Neural cell (in vitro differentiated cells): ENCODE results near the gene CST11. TPM values are rescaled to one million over a fixed set of nuclear protein-coding genes. Genes with fewer than 3 reads are reported as not detected.

Source experiments
- H2AFZ ChIP-seq: fragments of 200-600, 300-800 bp; sonication (generic), shearing (Covaris generic); 2 replicates; pipeline ENCODE4 v1.6.0; 2014; ENCODE audit warnings: low read depth, mild to moderate bottlenecking, antibody characterized with exemption, low read length, moderate library complexity
- H3F3A ChIP-seq: fragments of 200-600 bp; shearing (Covaris generic); 2 replicates; pipeline ENCODE4 v1.6.1; 2016; ENCODE audit warnings: mild to moderate bottlenecking, moderate library complexity, mixed read lengths, antibody characterized with exemption, low read length; ENCODE audit not compliant: insufficient read depth, poor library complexity, severe bottlenecking
- H3K27ac ChIP-seq: fragments of 200-600, 300-800 bp; sonication (generic), shearing (Covaris generic); 2 replicates; pipeline ENCODE4 v1.5.1; 2014; ENCODE audit warnings: mild to moderate bottlenecking, low read length, moderate library complexity
- H3K27me3 ChIP-seq: fragments of 300-800, 200-600 bp; sonication (generic), shearing (Covaris generic); 2 replicates; pipeline ENCODE4 v1.6.0; 2014; ENCODE audit warnings: mild to moderate bottlenecking, low read depth, low read length, moderate library complexity; ENCODE audit not compliant: insufficient read depth
- H3K36me3 ChIP-seq: fragments of 300-800, 200-600 bp; sonication (generic), shearing (Covaris generic); 2 replicates; pipeline ENCODE4 v1.5.1; 2014; ENCODE audit warnings: mild to moderate bottlenecking, antibody characterized with exemption, low read length, moderate library complexity; ENCODE audit not compliant: insufficient read depth
- H3K4me2 ChIP-seq: fragments of 300-800, 200-600 bp; sonication (generic), shearing (Covaris generic); 2 replicates; pipeline ENCODE4 v1.6.0; 2014; ENCODE audit warnings: mild to moderate bottlenecking, low read length
- H3K4me3 ChIP-seq: fragments of 300-800, 200-600 bp; sonication (generic), shearing (Covaris generic); 2 replicates; pipeline ENCODE4 v1.5.1; 2014; ENCODE audit warnings: mild to moderate bottlenecking, low read length, moderate library complexity
- H3K79me2 ChIP-seq: fragments of 200-600 bp; shearing (Covaris generic); replicated peaks from 2 replicates; pipeline ENCODE4 v1.6.0; 2014; ENCODE audit warnings: mild to moderate bottlenecking, low read length, moderate library complexity; ENCODE audit not compliant: insufficient read depth
- H3K9ac ChIP-seq: fragments of 300-800, 200-600 bp; sonication (generic), shearing (Covaris generic); 2 replicates; pipeline ENCODE4 v1.6.1; 2016; ENCODE audit warnings: mild to moderate bottlenecking, low read length, mixed read lengths
- H3K9me2 ChIP-seq: fragments of 200-600 bp; shearing (Covaris generic); 2 replicates; pipeline ENCODE4 v1.6.1; 2016; ENCODE audit warnings: mild to moderate bottlenecking, low read length, mixed read lengths; ENCODE audit not compliant: insufficient read depth
- H3K9me3 ChIP-seq: fragments of 200-600, 300-800 bp; sonication (generic), shearing (Covaris generic); 2 replicates; pipeline ENCODE4 v1.6.1; 2016; ENCODE audit warnings: mild to moderate bottlenecking, mixed run types, low read length, moderate library complexity, mixed read lengths
- H4K20me1 ChIP-seq: fragments of 200-600 bp; shearing (Covaris generic); 2 replicates; pipeline ENCODE4 v1.6.1; 2016; ENCODE audit warnings: mild to moderate bottlenecking, mixed run types; ENCODE audit not compliant: insufficient read depth
- CTCF ChIP-seq: fragments of 450-650 bp; IDR thresholded peaks from 2 replicates; pipeline ENCODE4 v1.5.1; 2014; ENCODE audit warnings: antibody characterized with exemption, mild to moderate bottlenecking, moderate library complexity; ENCODE audit not compliant: poor library complexity, severe bottlenecking
- EP300 ChIP-seq: fragments of 450-650 bp; conservative IDR thresholded peaks from 2 replicates; pipeline ENCODE4 v1.6.1; 2014; ENCODE audit warnings: antibody characterized with exemption, mild to moderate bottlenecking, moderate library complexity; ENCODE audit not compliant: poor library complexity, severe bottlenecking
- EZH2 ChIP-seq: fragments of 200-600, 300-800 bp; shearing (Covaris generic), sonication (generic); IDR thresholded peaks from 2 replicates; pipeline ENCODE4 v1.6.1; 2014; ENCODE audit warnings: antibody characterized with exemption, low read length, borderline replicate concordance, mild to moderate bottlenecking; ENCODE audit not compliant: insufficient read depth, poor library complexity, severe bottlenecking
- MXI1 ChIP-seq: fragments of 450-650 bp; conservative IDR thresholded peaks from 2 replicates; pipeline ENCODE4 v1.6.1; 2014; ENCODE audit warnings: antibody characterized with exemption, mild to moderate bottlenecking; ENCODE audit not compliant: poor library complexity, severe bottlenecking
- POLR2AphosphoS5 ChIP-seq: IDR thresholded peaks from 2 replicates; pipeline ENCODE4 v1.6.1; 2012
- RAD21 ChIP-seq: fragments of 450-650 bp; conservative IDR thresholded peaks from 2 replicates; pipeline ENCODE4 v1.6.1; 2014; ENCODE audit warnings: antibody characterized with exemption, mild to moderate bottlenecking, moderate library complexity
- REST ChIP-seq: IDR thresholded peaks from 2 replicates; pipeline ENCODE4 v1.6.1; 2012; ENCODE audit warnings: borderline replicate concordance
- SMC3 ChIP-seq: fragments of 450-650 bp; conservative IDR thresholded peaks from 2 replicates; pipeline ENCODE4 v1.6.1; 2014; ENCODE audit warnings: antibody characterized with exemption, mild to moderate bottlenecking, moderate library complexity; ENCODE audit not compliant: poor library complexity
- TAF1 ChIP-seq: IDR thresholded peaks from 2 replicates; pipeline ENCODE4 v1.6.1; 2012; ENCODE audit warnings: low read depth
- polyA plus RNA-seq: library from polyadenylated mRNA; depleted of rRNA; stranded (reverse); fragments of >200 nt; gene quantifications from 2 replicates; pipeline ENCODE4 v1.2.3, GENCODE V29; 2014

The CST11 gene
- polyA plus RNA-seq, 1 donor from 2014 or later, result not detected

GRCh38 chr20:23455639-23456038, 3.0 kb upstream of the CST11 start:
- Histone ChIP-seq H3K9ac (no peak overlapping the region), H3K9me2 (no peaks in the 10 kb centered on the region), H3K79me2 (no peaks in the 10 kb centered on the region), H3K27ac (no peak overlapping the region), H4K20me1 (no peaks in the 10 kb centered on the region), H3K27me3 (no peaks in the 10 kb centered on the region), H2AFZ (no peak overlapping the region), H3K36me3 (no peaks in the 10 kb centered on the region), H3K4me2 (no peak overlapping the region), H3K4me3 (no peak overlapping the region), H3F3A (no peaks in the 10 kb centered on the region), H3K9me3 (no peaks in the 10 kb centered on the region)
- no peak for TF ChIP-seq TAF1
- TF ChIP-seq POLR2AphosphoS5, result no peak
- TF ChIP-seq SMC3, result no peak
- TF ChIP-seq MXI1, result no peak
- no peak for TF ChIP-seq RAD21
- TF ChIP-seq EZH2, result no peak
- TF ChIP-seq EP300, result no peak
- no peak for TF ChIP-seq CTCF
- TF ChIP-seq REST, result no peak

GRCh38 chr20:23454816-23455215, 2.1 kb upstream of the CST11 start:
- Histone ChIP-seq H3K27ac (no peak overlapping the region), H4K20me1 (no peaks in the 10 kb centered on the region), H3K36me3 (no peaks in the 10 kb centered on the region), H3K4me3 (no peak overlapping the region), H3K9me3 (no peaks in the 10 kb centered on the region), H3K9ac (no peak overlapping the region), H3K27me3 (no peaks in the 10 kb centered on the region), H3K9me2 (no peaks in the 10 kb centered on the region), H2AFZ (no peak overlapping the region), H3F3A (no peaks in the 10 kb centered on the region), H3K79me2 (no peaks in the 10 kb centered on the region), H3K4me2 (no peak overlapping the region)
- TF ChIP-seq REST (no peak), CTCF (no peak), EP300 (no peak), MXI1 (no peak), SMC3 (no peak), POLR2AphosphoS5 (no peak), TAF1 (no peak), RAD21 (no peak), EZH2 (no peak)
